Fibroblast of lung (primary cell): ENCODE measurements around the gene BACH1.

ENCODE experiments used
- CTCF ChIP-seq, 2 donors: IDR thresholded peaks in 1 of 2; conservative IDR thresholded peaks in 1 of 2; 1 replicate in 1 of 2; 2 replicates in 1 of 2; pipeline ENCODE4 v1.5.1; 2011 to 2012; ENCODE audit warnings: low read length in 2 of 2, control low read depth in 1 of 2, inconsistent platforms in 1 of 2, low read depth in 1 of 2, mild to moderate bottlenecking in 1 of 2
- EZH2 ChIP-seq: IDR thresholded peaks from 2 replicates; pipeline ENCODE4 v1.5.1; 2012; ENCODE audit warnings: low read length, control low read depth, mild to moderate bottlenecking; ENCODE audit errors: missing control alignments

- TF ChIP-seq EZH2 (no peak), CTCF (conservative IDR thresholded peaks at IDR 0.05 in 1 of 2, IDR thresholded peaks at IDR 0.05 in 1 of 2; ENCODE audit: low read depth in 1 of 2, low read length in 2 of 2) (no peak)
Measured at GRCh38 chr21:29367335-29367734, 68.6 kb downstream of the BACH1 start.
